Activated CD4-positive, alpha-beta T cell treated with anti-CD3 and anti-CD28 coated beads, Interleukin-2, amount 10 ng/mL, durations not matched to agents 24 days and 14 days (primary cell): ENCODE data around the gene PTPRN2. TPM values are rescaled to one million over a fixed set of nuclear protein-coding genes. Genes with fewer than 3 reads are reported as not detected.

Experiments used
- DNase-seq: peaks from one replicate; pipeline ENCODE4 v3.0.0; 2022
- H3K27ac Mint-ChIP-seq: one replicate; pipeline ENCODE4 v1.8.0; 2022; ENCODE audit warnings: mild to moderate bottlenecking, mixed read lengths
- H3K27me3 Mint-ChIP-seq: one replicate; pipeline ENCODE4 v1.8.0; 2022; ENCODE audit warnings: mixed read lengths
- H3K36me3 Mint-ChIP-seq: one replicate; pipeline ENCODE4 v1.8.0; 2022; ENCODE audit warnings: low read depth, mild to moderate bottlenecking, mixed read lengths
- H3K4me1 Mint-ChIP-seq: one replicate; pipeline ENCODE4 v1.8.0; 2021; ENCODE audit warnings: mixed read lengths
- H3K4me3 Mint-ChIP-seq: one replicate; pipeline ENCODE4 v1.8.0; 2022; ENCODE audit warnings: mild to moderate bottlenecking, moderate library complexity, mixed read lengths
- H3K9me3 Mint-ChIP-seq: one replicate; pipeline ENCODE4 v1.8.0; 2021; ENCODE audit warnings: mixed read lengths
- intact Hi-C: fragments of 100-400 bp; cut with micrococcal nuclease; formaldehyde crosslinking; loops from one replicate; pipeline ENCODE4 v1.15.1; 2023
- total RNA-seq: library from RNA; stranded (reverse); gene quantifications from 2 replicates; pipeline ENCODE4 v1.2.3, GENCODE V29; 2022

PTPRN2 gene
- total RNA-seq, 1 donor from 2014 or later = 0.33 TPM

DNA sequence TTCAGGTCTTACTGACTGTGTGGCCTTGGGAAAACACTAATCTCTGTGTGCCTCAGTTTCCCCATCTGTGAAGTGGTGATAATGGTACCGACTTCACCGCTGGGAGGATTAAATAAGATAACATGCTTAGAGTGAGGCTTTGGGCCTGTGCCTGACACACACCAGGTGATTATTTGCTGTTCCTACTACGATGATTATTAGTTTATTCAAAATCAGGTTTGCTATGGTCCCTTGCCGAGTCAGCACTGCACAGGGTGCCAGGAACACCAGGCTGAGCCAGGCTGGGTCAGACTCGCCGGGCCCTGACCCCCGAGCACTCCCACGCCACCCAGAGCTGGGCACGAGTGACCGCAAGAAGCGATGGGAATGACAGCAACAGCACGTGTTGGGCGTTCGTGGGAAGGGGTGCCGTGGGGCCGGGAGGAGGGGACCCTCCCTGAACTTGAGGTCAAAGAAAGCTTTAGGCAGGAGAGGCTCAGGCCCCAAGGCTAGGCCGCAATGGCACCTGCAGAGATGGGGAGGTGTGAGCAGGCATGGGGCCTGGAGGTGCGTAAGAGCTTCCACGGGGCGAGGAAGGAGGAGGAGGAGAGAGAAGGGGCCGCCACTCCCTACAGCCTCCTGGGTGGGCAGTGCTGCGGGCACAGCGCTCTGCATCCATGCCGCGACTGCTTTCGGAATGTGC lies 925.4 kb downstream of the PTPRN2 start:
- H3K9me3 Mint-ChIP-seq = no peaks in the 10 kb centered on the region
- DNase-seq = no peak
- H3K27me3 Mint-ChIP-seq = no peaks in the 10 kb centered on the region
- intact Hi-C loops = no loop called here
- H3K27ac Mint-ChIP-seq = no peak overlapping the region
- no peak overlapping the region for H3K4me3 Mint-ChIP-seq
- H3K36me3 Mint-ChIP-seq = no peaks in the 10 kb centered on the region
- peaks cover 7% of the 10 kb centered on the region for H3K4me1 Mint-ChIP-seq

DNA sequence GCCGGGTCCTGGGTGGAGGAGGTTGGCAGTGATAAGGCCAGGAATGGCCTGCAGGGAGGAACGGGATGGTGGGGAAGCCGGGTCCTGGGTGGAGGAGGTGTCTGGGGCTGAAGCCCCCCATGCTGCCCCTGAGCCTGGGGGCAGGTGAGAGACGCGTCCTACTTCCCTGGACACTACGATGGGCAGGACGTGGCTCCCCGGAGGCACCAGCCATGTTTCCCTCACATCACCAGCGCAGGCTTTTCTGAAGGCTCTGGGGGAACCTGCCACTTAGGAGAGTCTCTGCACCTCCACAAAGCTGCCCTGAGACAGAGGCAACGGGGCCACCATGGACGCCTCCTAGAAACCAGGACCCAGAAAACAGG lies 926.0 kb downstream of the PTPRN2 start:
- Mint-ChIP-seq H3K4me3 (no peak overlapping the region), H3K36me3 (no peaks in the 10 kb centered on the region), H3K27me3 (no peaks in the 10 kb centered on the region), H3K27ac (no peak overlapping the region), H3K4me1 (peaks cover 7% of the 10 kb centered on the region), H3K9me3 (no peaks in the 10 kb centered on the region)
- intact Hi-C loops = no loop called here
- DNase-seq = no peak

DNA sequence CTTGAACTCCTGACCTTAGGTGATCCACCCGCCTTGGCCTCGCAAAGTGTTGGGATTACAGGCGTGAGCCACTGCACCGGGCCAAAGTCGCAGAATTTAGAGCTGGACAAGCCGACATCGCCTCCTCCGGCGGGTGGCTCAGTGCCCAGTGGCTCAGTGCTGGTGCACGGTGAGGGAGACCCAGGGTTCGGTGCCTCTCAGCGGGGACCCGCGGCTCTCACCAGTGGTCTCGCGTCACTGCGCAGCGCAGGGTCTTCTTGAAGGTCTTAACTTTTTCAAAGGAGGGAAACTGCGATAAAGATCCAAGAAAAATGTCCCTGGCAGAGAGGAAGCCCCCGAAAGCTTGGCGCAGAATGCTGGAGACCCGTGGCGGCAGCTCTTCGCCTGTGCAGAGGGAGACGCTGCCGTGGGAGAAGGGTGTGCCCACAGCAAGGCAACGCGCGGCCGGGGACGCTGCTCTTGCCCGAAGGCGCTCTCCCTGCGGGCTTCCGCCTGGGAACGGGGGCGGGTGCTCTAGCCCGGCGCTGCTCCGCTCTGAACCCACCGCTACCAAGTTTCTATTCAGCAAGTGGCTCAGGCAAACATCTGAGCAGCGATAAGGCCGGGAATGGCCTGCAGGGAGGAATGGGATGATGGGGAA lies 926.5 kb downstream of the PTPRN2 start:
- Mint-ChIP-seq H3K27me3 (no peaks in the 10 kb centered on the region), H3K36me3 (no peaks in the 10 kb centered on the region), H3K27ac (no peak overlapping the region), H3K4me1 (peaks cover 7% of the 10 kb centered on the region), H3K4me3 (no peak overlapping the region), H3K9me3 (no peaks in the 10 kb centered on the region)
- DNase-seq = no peak
- intact Hi-C loops = no loop called here

DNA sequence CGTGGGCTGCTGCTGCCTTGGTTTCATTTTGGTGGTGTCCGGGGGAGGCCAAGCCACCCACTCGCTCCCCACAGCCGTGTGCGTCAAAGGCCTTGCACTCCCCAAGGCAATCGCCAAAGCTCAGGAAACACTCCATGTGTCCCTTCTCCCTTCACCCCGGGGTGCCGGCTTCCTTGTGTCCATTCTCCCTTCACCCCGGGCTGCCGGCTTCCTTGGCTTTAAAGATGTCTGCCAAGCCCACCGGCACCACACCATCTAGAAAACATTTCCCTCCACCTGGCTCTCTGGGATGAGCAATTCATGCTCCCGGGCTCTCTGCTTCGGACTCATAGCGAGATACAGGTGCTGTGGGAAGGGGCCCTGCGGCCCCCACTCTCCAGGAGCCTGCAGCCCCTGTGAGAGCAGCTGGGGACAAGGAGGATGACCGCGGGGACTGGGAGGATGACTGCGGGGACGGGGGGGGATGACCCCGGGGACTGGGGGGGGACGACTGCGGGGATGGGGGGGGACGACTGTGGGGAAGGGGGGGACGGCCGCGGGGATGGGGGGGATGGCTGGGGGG lies 928.7 kb downstream of the PTPRN2 start:
- Mint-ChIP-seq H3K27me3 (no peaks in the 10 kb centered on the region), H3K9me3 (no peaks in the 10 kb centered on the region), H3K4me3 (no peak overlapping the region), H3K36me3 (no peaks in the 10 kb centered on the region), H3K27ac (no peak overlapping the region), H3K4me1 (peaks cover 7% of the 10 kb centered on the region)
- intact Hi-C loops = no loop called here
- DNase-seq = no peak

DNA sequence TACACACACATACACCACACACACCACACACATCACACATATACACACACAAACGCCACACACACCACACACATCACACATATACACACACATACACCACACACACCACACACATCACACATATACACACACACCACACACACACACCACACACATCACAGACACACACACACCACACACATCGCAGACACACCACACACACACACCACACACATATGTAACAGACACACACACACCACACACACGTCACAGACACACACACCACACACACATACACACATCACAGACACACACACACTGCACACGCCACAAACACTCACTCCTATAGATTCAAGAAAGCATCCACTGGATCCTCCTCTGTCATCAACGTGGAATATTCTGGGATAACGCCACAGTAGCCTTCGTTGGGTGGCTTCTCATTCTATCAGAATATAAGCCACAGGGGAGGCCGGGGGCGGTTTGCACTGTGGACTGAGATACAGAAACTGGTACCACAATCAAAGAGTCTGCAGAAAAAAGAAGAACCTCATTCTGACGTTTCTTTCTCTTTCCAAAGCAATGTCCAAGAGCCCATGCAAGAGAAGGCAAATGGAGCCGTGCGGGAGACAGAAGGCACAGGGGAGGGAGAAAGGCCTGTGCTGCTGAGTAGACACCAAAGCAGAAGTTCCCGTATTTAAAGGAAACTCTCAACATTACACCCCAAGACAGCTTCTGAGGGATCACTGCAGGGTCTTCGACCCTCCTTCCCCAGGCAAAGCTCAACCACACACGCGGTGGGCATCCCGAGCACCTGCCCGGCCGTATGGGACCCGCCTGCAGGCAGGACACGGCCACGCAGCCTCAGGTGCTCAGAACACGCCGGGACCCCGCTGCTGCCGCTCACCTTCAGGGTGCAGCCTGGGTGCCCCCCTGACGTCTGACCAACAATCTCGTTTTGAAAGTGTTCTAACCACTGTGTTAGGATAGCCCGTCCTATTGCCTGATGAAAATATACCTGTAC lies 929.6 kb downstream of the PTPRN2 start:
- DNase-seq = no peak
- Mint-ChIP-seq H3K27me3 (no peaks in the 10 kb centered on the region), H3K9me3 (no peaks in the 10 kb centered on the region), H3K36me3 (no peaks in the 10 kb centered on the region), H3K4me1 (peaks cover 7% of the 10 kb centered on the region), H3K4me3 (no peak overlapping the region), H3K27ac (no peak overlapping the region)
- intact Hi-C loops = no loop called here

DNA sequence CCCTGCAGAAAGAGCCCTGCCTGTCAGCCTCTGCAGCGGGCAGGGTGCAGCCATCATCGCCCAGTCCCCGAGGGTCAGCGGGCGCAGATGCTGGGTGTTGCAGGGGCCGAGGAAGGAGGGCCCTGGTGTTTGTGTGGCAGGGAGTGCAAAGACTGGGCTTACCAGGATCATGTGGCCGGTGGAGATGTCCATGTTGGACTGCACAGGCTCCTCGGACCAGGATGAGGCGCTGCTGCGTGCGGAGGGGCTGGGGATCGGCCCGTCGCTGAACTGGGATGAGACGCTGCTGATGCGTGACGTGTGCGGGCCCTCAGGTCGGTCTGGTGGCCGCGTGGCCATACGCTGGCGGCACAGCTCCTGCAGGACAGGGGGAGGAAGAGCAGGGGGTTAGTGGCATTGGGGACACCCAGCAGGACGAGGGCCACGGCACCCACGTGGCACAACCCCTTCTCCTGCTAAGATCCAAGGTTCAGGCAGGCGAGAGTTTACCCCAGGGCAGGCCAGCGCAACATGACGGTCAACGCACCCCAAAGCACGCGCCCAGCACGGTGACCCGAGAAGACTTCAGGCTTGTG lies 931.3 kb downstream of the PTPRN2 start:
- H3K4me3 Mint-ChIP-seq = no peak overlapping the region
- H3K36me3 Mint-ChIP-seq = no peaks in the 10 kb centered on the region
- H3K27me3 Mint-ChIP-seq = no peaks in the 10 kb centered on the region
- no peak for DNase-seq
- intact Hi-C loops = no loop called here
- no peak overlapping the region for H3K27ac Mint-ChIP-seq
- H3K4me1 Mint-ChIP-seq = peaks cover 7% of the 10 kb centered on the region
- H3K9me3 Mint-ChIP-seq = no peaks in the 10 kb centered on the region

DNA sequence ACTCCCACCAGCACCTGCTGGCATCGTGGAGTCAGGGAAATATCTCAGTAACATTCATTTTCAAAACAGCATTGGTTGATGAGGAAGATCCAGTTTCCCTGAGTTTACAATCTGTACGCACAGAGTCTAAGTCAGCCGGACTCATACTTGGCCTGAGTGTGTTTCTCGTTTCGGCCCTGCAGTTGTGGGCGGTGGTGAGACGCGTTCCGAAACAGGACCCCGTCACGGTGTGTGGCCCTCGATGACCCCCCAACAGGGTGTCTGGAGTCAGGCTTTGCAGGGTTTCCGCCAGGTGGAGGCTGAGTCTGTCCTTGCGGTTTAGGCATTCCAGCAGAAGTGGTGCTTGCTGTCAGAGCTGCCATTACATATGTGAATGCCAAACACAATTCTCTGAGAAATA lies 933.3 kb downstream of the PTPRN2 start:
- Mint-ChIP-seq H3K4me3 (no peak overlapping the region), H3K27me3 (no peaks in the 10 kb centered on the region)
- intact Hi-C loops = no loop called here

DNA sequence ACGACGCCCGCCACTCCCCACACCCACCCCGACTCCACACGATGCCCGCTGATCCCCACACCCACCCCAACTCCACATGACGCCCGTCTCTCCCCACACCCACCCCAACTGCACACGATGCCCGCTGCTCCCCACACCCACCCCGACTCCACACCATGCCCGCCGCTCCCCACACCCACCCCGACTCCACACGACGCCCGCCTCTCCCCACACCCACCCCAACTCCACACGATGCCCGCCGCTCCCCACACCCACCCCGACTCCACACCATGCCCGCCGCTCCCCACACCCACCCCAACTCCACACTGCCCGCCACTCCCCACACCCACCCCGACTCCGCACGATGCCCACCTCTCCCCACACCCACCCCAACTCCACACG lies 933.8 kb downstream of the PTPRN2 start:
- H3K9me3 Mint-ChIP-seq = no peaks in the 10 kb centered on the region
- H3K36me3 Mint-ChIP-seq = no peaks in the 10 kb centered on the region
- no peak overlapping the region for H3K27ac Mint-ChIP-seq
- intact Hi-C loops = no loop called here
- H3K4me3 Mint-ChIP-seq = no peak overlapping the region
- no peak for DNase-seq
- no peaks in the 10 kb centered on the region for H3K4me1 Mint-ChIP-seq
- H3K27me3 Mint-ChIP-seq = no peaks in the 10 kb centered on the region

More for the DNA sequence above, 933.3 kb downstream of the PTPRN2 start:
- DNase-seq = no peak
- H3K36me3 Mint-ChIP-seq = no peaks in the 10 kb centered on the region
- H3K9me3 Mint-ChIP-seq = no peaks in the 10 kb centered on the region
- H3K4me1 Mint-ChIP-seq = no peaks in the 10 kb centered on the region
- H3K27ac Mint-ChIP-seq = no peak overlapping the region

DNA sequence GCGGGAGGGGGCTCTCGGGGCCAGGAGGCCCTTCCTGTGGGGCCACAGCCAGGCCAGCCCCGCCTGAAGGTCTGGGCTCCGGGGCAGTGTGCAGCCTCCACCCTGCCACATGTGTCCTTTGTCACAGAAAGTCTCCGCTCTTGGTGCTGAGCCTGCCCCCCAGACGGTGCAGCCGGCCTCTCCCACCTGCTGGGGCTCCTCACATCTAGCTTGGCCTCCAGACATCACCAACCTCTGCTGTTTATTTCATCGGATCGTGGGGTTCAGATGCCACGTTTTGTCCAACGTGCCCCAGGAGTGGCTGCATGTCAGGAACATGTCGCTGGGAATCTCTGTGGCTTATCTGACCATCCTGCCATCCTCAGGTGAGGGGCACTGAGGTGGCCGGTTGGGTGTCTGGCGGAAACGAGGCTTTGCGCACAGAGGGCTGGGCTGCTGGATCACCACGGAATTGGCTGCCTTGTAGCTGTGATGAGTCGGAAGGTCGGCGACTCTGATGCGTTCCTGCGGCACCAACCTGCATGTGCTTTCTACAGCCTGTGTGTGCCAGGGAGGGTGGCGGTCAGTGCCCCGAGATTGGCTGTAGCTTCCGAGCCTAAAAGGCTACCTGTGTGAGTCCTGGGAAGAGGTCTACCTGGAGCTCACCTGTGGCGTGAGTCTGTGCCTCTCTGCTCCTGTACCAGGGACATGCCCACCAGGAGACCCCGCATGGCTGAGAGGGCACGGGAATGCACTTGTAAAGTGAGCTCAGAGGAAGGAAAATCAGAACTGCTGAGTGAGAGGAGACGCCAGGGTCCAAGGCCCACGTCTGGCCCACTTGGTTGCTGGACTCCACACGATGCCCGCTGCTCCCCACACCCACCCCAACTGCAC lies 934.4 kb downstream of the PTPRN2 start:
- no peak overlapping the region for H3K27ac Mint-ChIP-seq
- no peak overlapping the region for H3K4me3 Mint-ChIP-seq
- no peaks in the 10 kb centered on the region for H3K4me1 Mint-ChIP-seq
- DNase-seq = no peak
- H3K27me3 Mint-ChIP-seq = no peaks in the 10 kb centered on the region
- no peaks in the 10 kb centered on the region for H3K36me3 Mint-ChIP-seq
- intact Hi-C loops = no loop called here
- H3K9me3 Mint-ChIP-seq = no peaks in the 10 kb centered on the region

DNA sequence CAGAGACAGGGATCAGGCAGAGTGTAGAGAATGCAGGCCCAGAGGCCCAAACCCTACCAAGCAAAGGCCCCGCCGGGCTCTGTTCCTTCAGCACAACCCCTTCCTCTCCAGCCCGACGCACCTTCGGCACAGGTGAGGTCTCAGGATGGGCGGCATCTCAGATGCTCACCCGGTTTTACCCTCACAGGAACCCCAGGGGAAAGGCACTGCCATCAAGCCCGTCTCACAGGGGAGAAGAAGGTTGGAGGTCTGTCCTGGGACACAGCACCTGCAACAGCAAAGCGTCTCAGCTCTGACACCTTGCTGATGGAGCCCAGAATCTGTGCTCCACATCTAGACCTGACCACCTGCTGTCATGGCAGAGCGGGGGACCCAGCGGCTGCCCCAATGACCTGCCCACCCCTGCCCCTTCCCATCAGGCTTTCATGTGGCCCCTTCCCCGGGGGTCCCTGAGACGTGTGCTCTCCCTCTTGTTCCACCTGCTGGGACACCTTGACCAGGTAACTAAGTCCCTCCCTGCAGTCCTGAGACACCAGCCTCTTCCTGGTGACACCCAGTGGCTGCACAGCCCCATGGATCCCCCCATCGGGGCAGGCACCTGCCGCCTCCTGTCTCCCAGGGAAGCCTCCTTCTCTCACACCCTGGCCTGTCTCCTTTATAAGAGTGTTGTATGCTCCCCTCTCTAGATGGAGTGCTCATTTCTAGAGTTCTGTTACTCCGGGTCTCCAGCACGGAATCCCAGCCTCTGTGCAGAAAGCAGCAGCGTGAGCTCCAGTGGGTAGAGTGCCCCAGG lies 935.3 kb downstream of the PTPRN2 start:
- DNase-seq = no peak
- Mint-ChIP-seq H3K27ac (no peak overlapping the region), H3K4me1 (no peaks in the 10 kb centered on the region), H3K36me3 (no peaks in the 10 kb centered on the region), H3K4me3 (no peak overlapping the region), H3K27me3 (no peaks in the 10 kb centered on the region), H3K9me3 (no peaks in the 10 kb centered on the region)
- intact Hi-C loops = no loop called here

DNA sequence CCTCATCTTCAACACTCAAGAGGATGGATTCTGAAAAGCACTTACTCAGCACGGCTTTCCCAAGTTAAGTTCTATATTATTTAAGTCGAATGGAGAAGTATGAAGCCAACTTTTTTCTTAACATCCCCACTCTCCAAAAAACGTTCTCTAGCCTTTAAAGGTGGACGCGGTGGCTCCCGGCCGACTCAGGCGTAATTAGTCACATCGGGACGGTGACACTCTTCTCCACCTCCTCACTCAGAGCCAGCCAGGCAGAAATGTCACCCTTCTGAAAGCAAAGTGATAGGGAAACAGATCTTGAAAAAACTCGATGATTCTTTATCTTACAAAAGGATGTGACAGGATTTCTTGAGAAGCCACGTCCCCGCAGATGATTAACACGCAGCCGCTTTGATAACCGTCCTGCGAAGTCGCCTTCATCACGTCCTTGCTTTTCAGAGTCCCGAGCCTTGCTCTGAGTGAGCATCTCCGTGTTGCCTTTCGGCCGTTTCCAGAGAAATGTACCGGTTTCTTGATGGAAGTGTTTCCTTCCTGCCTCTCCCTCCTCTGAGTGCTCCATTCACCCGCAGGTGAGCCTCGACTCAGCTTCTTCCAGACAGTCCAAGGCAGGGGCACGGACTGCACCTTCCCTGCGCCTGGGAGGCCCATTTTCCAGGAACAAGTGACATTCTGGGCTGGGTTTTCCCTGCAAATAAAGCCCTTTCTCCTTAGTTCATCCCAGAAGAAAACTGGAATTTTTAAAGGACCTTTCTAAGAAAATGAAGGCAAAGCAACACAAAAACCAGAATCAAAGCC lies 936.1 kb downstream of the PTPRN2 start:
- Mint-ChIP-seq H3K36me3 (no peaks in the 10 kb centered on the region), H3K4me1 (no peaks in the 10 kb centered on the region), H3K9me3 (no peaks in the 10 kb centered on the region), H3K27me3 (no peaks in the 10 kb centered on the region), H3K4me3 (no peak overlapping the region), H3K27ac (no peak overlapping the region)
- intact Hi-C loops = no loop called here
- no peak for DNase-seq

DNA sequence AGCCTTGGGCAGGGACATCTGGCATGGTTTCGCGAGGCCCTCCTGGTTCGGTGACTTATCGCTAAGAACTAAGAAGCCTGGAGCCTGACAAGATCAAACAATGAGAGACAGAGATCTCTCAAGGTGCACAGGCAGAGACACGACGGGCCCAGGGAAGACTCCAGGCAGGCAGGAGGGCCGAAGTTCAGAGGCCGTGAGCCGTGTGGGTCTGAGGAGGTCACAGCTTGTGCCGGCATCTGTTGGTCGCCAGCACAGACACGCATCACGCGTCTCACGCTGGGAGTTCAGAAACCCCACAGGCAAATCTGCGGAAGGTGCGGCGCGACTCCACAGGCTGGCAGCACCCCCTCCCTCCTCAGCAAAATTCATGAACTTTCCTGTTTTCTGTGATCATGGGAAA lies 936.8 kb downstream of the PTPRN2 start:
- Mint-ChIP-seq H3K27ac (no peak overlapping the region), H3K27me3 (no peaks in the 10 kb centered on the region), H3K4me3 (no peak overlapping the region), H3K36me3 (no peaks in the 10 kb centered on the region), H3K4me1 (no peaks in the 10 kb centered on the region), H3K9me3 (no peaks in the 10 kb centered on the region)
- intact Hi-C loops = no loop called here
- no peak for DNase-seq
